Fibroblast of lung (primary cell): Measurements from ENCODE around the gene EMILIN2. TPM values are rescaled to one million over a fixed set of nuclear protein-coding genes. Genes with fewer than 3 reads are reported as not detected.
"Not testable (repeated sequence)": the region's sequence is repeated elsewhere in the genome, so short reads cannot be mapped to it uniquely, and the experiment has no call there.

Source experiments
- DNase-seq, 2 donors: peaks; one replicate each; pipeline versions ENCODE4 v3.0.0 to v3.0.0-alpha.2; 2010; ENCODE audit warnings: low read depth in 2 of 2
- H2AFZ ChIP-seq: 2 replicates; pipeline ENCODE4 v1.5.1; 2012; ENCODE audit warnings: low read length, control low read depth, inconsistent platforms
- H3K27ac ChIP-seq: 2 replicates; pipeline ENCODE4 v1.5.1; 2011; ENCODE audit warnings: low read length, control low read depth; ENCODE audit not compliant: insufficient read depth
- H3K27me3 ChIP-seq: 2 replicates; pipeline ENCODE4 v1.5.1; 2011; ENCODE audit warnings: mild to moderate bottlenecking, low read length; ENCODE audit not compliant: control insufficient read depth, insufficient read depth
- H3K36me3 ChIP-seq: 2 replicates; pipeline ENCODE4 v1.5.1; 2011; ENCODE audit warnings: low read length; ENCODE audit not compliant: control insufficient read depth, insufficient read depth
- H3K4me1 ChIP-seq: 2 replicates; pipeline ENCODE4 v1.5.1; 2011; ENCODE audit warnings: low read length; ENCODE audit not compliant: control insufficient read depth, insufficient read depth; ENCODE audit errors: extremely low read depth
- H3K4me2 ChIP-seq: 2 replicates; pipeline ENCODE4 v1.5.1; 2011; ENCODE audit warnings: low read length, control low read depth; ENCODE audit not compliant: insufficient read depth; ENCODE audit errors: extremely low read depth
- H3K4me3 ChIP-seq, 4 experiments: fragments of 200-600 bp in 1 of 4; sonication (generic) in 1 of 4; replicated peaks in 1 of 4; 2 replicates each; pipeline ENCODE4 v1.5.1; 2011 to 2016; ENCODE audit warnings: low read length in 4 of 4, low read depth in 3 of 4, mild to moderate bottlenecking in 3 of 4, control low read depth in 2 of 4, inconsistent platforms in 1 of 4, mixed read lengths in 1 of 4; ENCODE audit not compliant: insufficient read depth in 1 of 4; ENCODE audit errors: control extremely low read depth in 1 of 4
- H3K79me2 ChIP-seq: 2 replicates; pipeline ENCODE4 v1.5.1; 2012; ENCODE audit warnings: mild to moderate bottlenecking, low read length, inconsistent platforms; ENCODE audit not compliant: control insufficient read depth, insufficient read depth
- H3K9ac ChIP-seq: 2 replicates; pipeline ENCODE4 v1.5.1; 2011; ENCODE audit warnings: mild to moderate bottlenecking, low read length, control low read depth; ENCODE audit not compliant: insufficient read depth
- H3K9me3 ChIP-seq: 2 replicates; pipeline ENCODE4 v1.5.1; 2012; ENCODE audit warnings: low read depth, low read length; ENCODE audit not compliant: control insufficient read depth, insufficient read depth
- H4K20me1 ChIP-seq: 2 replicates; pipeline ENCODE4 v1.5.1; 2011; ENCODE audit warnings: low read length; ENCODE audit not compliant: control insufficient read depth, insufficient read depth; ENCODE audit errors: extremely low read depth
- CTCF ChIP-seq, 2 donors: IDR thresholded peaks in 1 of 2; conservative IDR thresholded peaks in 1 of 2; 1 replicate in 1 of 2; 2 replicates in 1 of 2; pipeline ENCODE4 v1.5.1; 2011 to 2012; ENCODE audit warnings: low read length in 2 of 2, control low read depth in 1 of 2, inconsistent platforms in 1 of 2, low read depth in 1 of 2, mild to moderate bottlenecking in 1 of 2
- EZH2 ChIP-seq: IDR thresholded peaks from 2 replicates; pipeline ENCODE4 v1.5.1; 2012; ENCODE audit warnings: low read length, control low read depth, mild to moderate bottlenecking; ENCODE audit errors: missing control alignments
- polyA plus RNA-seq, 2 donors: library from polyadenylated mRNA; depleted of rRNA in 1 of 2; stranded (reverse) in 1 of 2; unstranded in 1 of 2; fragments of >200 nt; gene quantifications; 2 replicates each; pipeline ENCODE4 v1.2.1, GENCODE V29; 2011 to 2012; ENCODE audit warnings: missing spikeins in 1 of 2
- total RNA-seq: library from RNA; depleted of rRNA; stranded (reverse); fragments of >200 nt; gene quantifications from 2 replicates; pipeline ENCODE4 v1.2.1, GENCODE V29; 2014

EMILIN2 gene
- total and polyA plus RNA-seq, 2 donors (not counting 1 experiment from before 2014, with no cell fraction given): 8.7 to 11.1 TPM

DNA sequence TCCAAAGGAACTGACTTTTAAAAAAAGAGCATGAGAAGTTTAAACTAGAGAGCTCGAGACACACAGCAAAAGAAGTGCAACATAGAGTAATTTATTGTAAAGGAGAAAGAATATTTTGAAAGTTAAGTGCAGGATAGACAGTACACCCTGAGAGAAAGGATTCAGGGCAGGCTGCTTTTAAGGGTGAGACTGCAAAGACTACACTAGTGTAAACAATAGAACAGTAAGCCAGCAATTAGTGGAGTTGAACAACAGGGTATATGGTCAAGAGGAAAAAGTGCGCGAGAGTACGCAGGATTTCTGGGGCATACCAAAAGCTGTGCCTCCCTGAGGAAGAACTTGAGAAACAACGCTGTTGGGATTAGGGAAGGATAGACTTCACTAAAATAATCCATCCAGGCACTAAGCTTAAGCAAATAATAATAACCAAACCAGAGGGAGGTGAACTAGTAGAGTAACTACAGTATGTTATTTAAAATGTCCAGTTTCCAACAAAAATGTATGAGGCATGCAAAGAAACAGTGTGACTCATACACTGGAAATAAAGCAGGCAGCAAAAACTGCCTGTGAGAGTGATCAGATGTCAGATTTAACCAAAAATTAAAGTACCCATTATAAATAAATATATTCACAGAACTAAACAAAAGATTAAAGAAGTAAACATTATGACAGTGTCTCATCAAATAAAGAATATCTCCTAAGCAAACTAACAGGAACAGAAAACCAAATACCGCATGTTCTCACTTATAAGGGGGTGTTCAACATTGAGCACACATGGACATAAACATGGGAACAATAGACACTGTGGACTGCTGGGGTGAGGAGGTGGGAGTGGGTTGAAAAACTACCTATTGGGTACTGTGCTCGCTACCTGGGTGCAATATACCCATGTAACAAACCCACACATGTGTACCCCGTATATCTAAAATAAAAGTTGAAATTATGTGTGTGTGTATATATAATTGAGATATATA lies 40.5 kb upstream of the EMILIN2 start:
- H3K4me2 ChIP-seq: no peak overlapping the region
- H3K9ac ChIP-seq: no peak overlapping the region
- H3K4me1 ChIP-seq: no peaks in the 10 kb centered on the region
- no peaks in the 10 kb centered on the region for H3K79me2 ChIP-seq
- peak; percentile 39 to 66 for DNase-seq
- H3K27ac ChIP-seq: no peak overlapping the region
- no peaks in the 10 kb centered on the region for H3K27me3 ChIP-seq
- H4K20me1 ChIP-seq: no peaks in the 10 kb centered on the region
- no peaks in the 10 kb centered on the region for H3K36me3 ChIP-seq
- H2AFZ ChIP-seq: no peak overlapping the region
- TF ChIP-seq CTCF (conservative IDR thresholded peaks at IDR 0.05 in 1 of 2, IDR thresholded peaks at IDR 0.05 in 1 of 2; ENCODE audit: low read depth in 1 of 2, low read length in 2 of 2) (no peak), EZH2 (no peak)
- H3K9me3 ChIP-seq: no peaks in the 10 kb centered on the region
- H3K4me3 ChIP-seq: no peak overlapping the region

DNA sequence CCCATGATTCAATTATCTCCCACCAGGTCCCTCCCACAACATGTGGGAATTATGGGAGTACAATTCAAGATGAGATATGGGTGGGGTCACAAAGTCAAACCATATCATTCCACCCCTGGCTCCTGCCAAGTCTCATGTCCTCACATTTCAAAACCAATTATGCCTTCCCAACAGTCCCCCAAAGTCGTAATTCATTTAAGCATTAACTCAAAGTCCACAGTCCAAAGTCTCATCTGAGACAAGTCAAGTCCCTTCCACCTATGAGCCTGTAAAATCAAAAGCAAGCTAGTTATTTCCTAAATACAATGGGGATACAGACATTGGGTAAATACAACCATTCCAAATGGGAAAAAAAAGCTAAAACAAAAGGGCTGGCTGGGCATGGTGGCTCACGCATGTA lies 38.2 kb upstream of the EMILIN2 start:
- DNase-seq, H3K36me3 ChIP-seq, H2AFZ ChIP-seq, H3K79me2 ChIP-seq, H4K20me1 ChIP-seq, H3K27me3 ChIP-seq, H3K4me1 ChIP-seq, H3K27ac ChIP-seq, H3K4me2 ChIP-seq, H3K9ac ChIP-seq, H3K9me3 ChIP-seq, H3K4me3 ChIP-seq: not testable (repeated sequence)

DNA sequence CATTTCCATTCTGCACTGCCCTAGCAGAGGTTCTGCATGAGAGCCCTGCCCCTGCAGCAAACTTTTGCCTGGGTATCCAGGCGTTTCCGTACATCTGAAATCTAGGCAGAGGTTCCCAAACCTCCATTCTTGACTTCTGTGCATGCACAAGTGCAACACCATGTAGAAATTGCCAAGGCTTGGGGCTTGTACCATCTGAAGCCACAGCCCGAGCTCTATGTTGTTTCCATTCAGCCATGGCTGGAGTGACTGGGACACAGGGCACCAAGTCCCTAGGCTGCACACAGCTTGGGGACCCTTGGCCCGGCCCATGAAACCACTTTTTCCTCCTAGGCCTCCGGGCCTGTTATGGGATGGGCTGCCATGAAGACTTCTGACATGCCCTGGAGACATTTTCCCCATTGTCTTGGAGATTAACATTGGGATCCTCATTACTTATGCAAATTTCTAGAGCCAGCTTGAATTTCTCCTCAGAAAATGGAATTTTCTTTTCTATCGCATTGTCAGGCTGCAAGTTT lies 37.1 kb upstream of the EMILIN2 start:
- not testable (repeated sequence) for H3K4me3 ChIP-seq, H3K9ac ChIP-seq, DNase-seq, H3K4me2 ChIP-seq, H2AFZ ChIP-seq, H3K36me3 ChIP-seq, H3K27ac ChIP-seq, H3K9me3 ChIP-seq, H3K4me1 ChIP-seq, H4K20me1 ChIP-seq, H3K27me3 ChIP-seq, H3K79me2 ChIP-seq

GRCh38 chr18:2811416-2811815 lies 35.4 kb upstream of the EMILIN2 start:
- Histone ChIP-seq H4K20me1 (no peaks in the 10 kb centered on the region), H3K36me3 (no peaks in the 10 kb centered on the region), H3K79me2 (no peaks in the 10 kb centered on the region), H3K9me3 (no peaks in the 10 kb centered on the region), H3K27ac (no peak overlapping the region), H2AFZ (no peak overlapping the region), H3K27me3 (no peaks in the 10 kb centered on the region), H3K4me2 (no peak overlapping the region), H3K9ac (no peak overlapping the region), H3K4me1 (no peaks in the 10 kb centered on the region), H3K4me3 (no peak overlapping the region)
- no peak for DNase-seq
- TF ChIP-seq EZH2: no peak
- no peak for TF ChIP-seq CTCF (conservative IDR thresholded peaks at IDR 0.05 in 1 of 2, IDR thresholded peaks at IDR 0.05 in 1 of 2; ENCODE audit: low read depth in 1 of 2, low read length in 2 of 2)
